K562 (cell line): Measurements from ENCODE around the gene ERN1. TPM values are rescaled to one million over a fixed set of nuclear protein-coding genes. Genes with fewer than 3 reads are reported as not detected.

Source experiments
- CHD1 ChIP-seq: fragments of 200-600 bp; sonication (generic); IDR thresholded peaks from one replicate; pipeline ENCODE4 v1.6.1; 2012; ENCODE audit warnings: mild to moderate bottlenecking, moderate library complexity, low read length, inconsistent platforms
- FOXM1 ChIP-seq, 2 experiments: fragments of 450-650 bp in 1 of 2; sonication (generic) in 1 of 2; formaldehyde crosslinking in 1 of 2; IDR thresholded peaks; 2 replicates each; pipeline versions ENCODE4 v1.6.1 to v1.9.0; 2017 to 2022; ENCODE audit warnings: low read depth in 2 of 2, mild to moderate bottlenecking in 2 of 2, missing genetic modification reagents in 1 of 2, moderate library complexity in 1 of 2
- HDGF ChIP-seq: fragments of 450-650 bp; IDR thresholded peaks from 2 replicates; pipeline ENCODE4 v1.6.1; 2016
- RAD21 ChIP-seq, 2 experiments: fragments of 250-450 bp in 1 of 2; fragments of 450-650 bp in 1 of 2; sonication (Bioruptor Pico) in 1 of 2; formaldehyde crosslinking in 1 of 2; IDR thresholded peaks in 1 of 2; conservative IDR thresholded peaks in 1 of 2; 2 replicates each; pipeline versions ENCODE4 v1.4.0 to v1.8.0; 2020 to 2022; ENCODE audit warnings: mild to moderate bottlenecking in 2 of 2, moderate library complexity in 1 of 2
- TARDBP ChIP-seq: fragments of 450-650 bp; IDR thresholded peaks from 2 replicates; pipeline ENCODE4 v1.6.1; 2016
- ZNF584 ChIP-seq: fragments of 200-800 bp; sonication (Bioruptor generic); IDR thresholded peaks from 2 replicates; pipeline ENCODE4 v1.6.1; 2016; ENCODE audit warnings: low read depth, mild to moderate bottlenecking, missing genetic modification characterization, missing compliant biosample characterization
- polyA plus RNA-seq, 8 experiments: library from polyadenylated mRNA; depleted of rRNA in 4 of 8; stranded (reverse) in 5 of 8; unstranded in 3 of 8; fragments of >200 nt; fragmentation: Nextera tagmentation in 2 of 8; fragmentation: Illumina TruSeq in 1 of 8; extraction: Ambion mirVana in 2 of 8; extraction: Trizol in 1 of 8; gene quantifications; 2 replicates each; pipeline versions ENCODE4 v1.2.1 to v1.2.3, GENCODE V29; 2011 to 2014; ENCODE audit warnings: inconsistent platforms in 1 of 8, missing spikeins in 1 of 8
- total RNA-seq, 7 experiments: library from RNA; depleted of rRNA in 6 of 7; stranded (reverse); fragments of >200 nt in 6 of 7; fragmentation: Illumina TruSeq in 2 of 7; extraction: Trizol in 2 of 7; gene quantifications; 2 replicates each; pipeline versions ENCODE4 v1.2.1 to v1.2.3, GENCODE V29; 2011 to 2021; ENCODE audit warnings: low replicate concordance in 1 of 7
- TF ChIP-seq, protein P1 (sequence below), 3 experiments: IDR thresholded peaks in 2 of 3; conservative IDR thresholded peaks in 1 of 3; 2 replicates each; pipeline ENCODE4 v1.5.1; 2011 to 2012; ENCODE audit warnings: low read length in 3 of 3, mild to moderate bottlenecking in 3 of 3, control low read depth in 2 of 3, improper control_type of control experiment in 1 of 3, inconsistent platforms in 1 of 3, low read depth in 1 of 3, mixed read lengths in 1 of 3, moderate library complexity in 1 of 3; ENCODE audit not compliant: insufficient read depth in 2 of 3
- TF ChIP-seq, protein P2 (sequence below): fragments of 450-650 bp; IDR thresholded peaks from 2 replicates; pipeline ENCODE4 v1.6.1; 2016; ENCODE audit warnings: low read depth, mild to moderate bottlenecking, moderate library complexity
- TF ChIP-seq, protein P3 (sequence below): sonication (generic); formaldehyde crosslinking; IDR thresholded peaks from 2 replicates; pipeline ENCODE4 v1.8.1; 2023; ENCODE audit warnings: mild to moderate bottlenecking, missing genetic modification reagents
- TF ChIP-seq, protein P4 (sequence below), 2 experiments: fragments of 450-650 bp in 1 of 2; sonication (generic) in 1 of 2; formaldehyde crosslinking; conservative IDR thresholded peaks; 2 replicates each; pipeline versions ENCODE4 v1.4.0 to v1.8.1; 2020 to 2022; ENCODE audit warnings: mild to moderate bottlenecking in 1 of 2, missing genetic modification reagents in 1 of 2

Gene ERN1
- total and polyA plus RNA-seq, 9 of the 15 experiments (the other 6 are each of a cell fraction or from before 2014, with no cell fraction given), result 2.1 to 22.5 (median 7.3) TPM

DNA sequence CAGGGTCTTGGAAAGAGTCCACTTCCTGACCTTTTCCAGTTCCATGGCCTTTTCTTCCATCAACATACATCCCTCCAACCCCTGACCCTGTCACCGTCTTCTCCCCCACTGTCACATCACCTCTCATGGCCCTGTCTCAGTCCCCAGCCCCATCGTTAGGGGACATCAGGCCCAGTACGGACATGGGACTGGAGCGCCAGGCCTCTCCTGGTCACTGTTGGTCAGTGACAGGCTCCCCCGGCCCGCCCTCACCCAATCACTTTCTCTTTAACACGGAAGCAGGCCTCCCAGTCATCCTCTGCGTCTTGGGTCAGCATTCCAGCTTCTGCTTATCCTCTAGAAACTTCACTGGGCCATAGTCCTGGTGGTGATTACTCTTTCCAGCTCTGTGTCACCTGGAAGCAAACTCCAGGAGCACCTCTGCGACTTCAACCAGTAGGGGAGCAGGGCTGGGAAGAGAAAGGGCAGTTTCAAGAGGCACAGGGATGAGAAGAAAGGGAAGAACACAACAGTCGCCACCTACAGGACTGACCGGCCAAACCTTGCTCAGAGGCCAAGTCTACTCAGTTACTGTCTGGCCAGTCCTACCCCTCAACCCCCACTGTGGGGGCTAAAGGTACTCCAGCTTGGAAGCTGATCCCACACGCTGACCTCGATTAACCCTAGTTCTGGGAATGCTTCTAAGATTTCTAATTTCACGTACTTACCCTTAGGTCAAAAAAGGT lies 93.6 kb downstream of the ERN1 start (continued):
- TF ChIP-seq, protein P1, sequence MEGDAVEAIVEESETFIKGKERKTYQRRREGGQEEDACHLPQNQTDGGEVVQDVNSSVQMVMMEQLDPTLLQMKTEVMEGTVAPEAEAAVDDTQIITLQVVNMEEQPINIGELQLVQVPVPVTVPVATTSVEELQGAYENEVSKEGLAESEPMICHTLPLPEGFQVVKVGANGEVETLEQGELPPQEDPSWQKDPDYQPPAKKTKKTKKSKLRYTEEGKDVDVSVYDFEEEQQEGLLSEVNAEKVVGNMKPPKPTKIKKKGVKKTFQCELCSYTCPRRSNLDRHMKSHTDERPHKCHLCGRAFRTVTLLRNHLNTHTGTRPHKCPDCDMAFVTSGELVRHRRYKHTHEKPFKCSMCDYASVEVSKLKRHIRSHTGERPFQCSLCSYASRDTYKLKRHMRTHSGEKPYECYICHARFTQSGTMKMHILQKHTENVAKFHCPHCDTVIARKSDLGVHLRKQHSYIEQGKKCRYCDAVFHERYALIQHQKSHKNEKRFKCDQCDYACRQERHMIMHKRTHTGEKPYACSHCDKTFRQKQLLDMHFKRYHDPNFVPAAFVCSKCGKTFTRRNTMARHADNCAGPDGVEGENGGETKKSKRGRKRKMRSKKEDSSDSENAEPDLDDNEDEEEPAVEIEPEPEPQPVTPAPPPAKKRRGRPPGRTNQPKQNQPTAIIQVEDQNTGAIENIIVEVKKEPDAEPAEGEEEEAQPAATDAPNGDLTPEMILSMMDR (IDR thresholded peaks at IDR 0.05 in 2 of 3, conservative IDR thresholded peaks at IDR 0.05 in 1 of 3; ENCODE audit: insufficient read depth in 2 of 3, low read depth in 1 of 3, low read length in 3 of 3), result peak; percentile 37 to 57 (median 53); a peak in 5 of 6 replicates
- TF ChIP-seq ZNF584 (CRISPR knock-in tag), result no peak
- TF ChIP-seq TARDBP, result no peak
- no peak for TF ChIP-seq FOXM1 (IDR thresholded peaks at IDR 0.05; ENCODE audit: low read depth)
- TF ChIP-seq FOXM1 (CRISPR knock-in tag; IDR thresholded peaks at IDR 0.05; ENCODE audit: low read depth), result no peak
- no peak for TF ChIP-seq CHD1
- no peak for TF ChIP-seq HDGF
- peak in 1 of 2 experiments; percentile 30; a peak in 2 of 4 replicates for TF ChIP-seq RAD21 (CRISPR knock-in tag; conservative IDR thresholded peaks at IDR 0.05 in 1 of 2, IDR thresholded peaks at IDR 0.05 in 1 of 2)
- TF ChIP-seq, protein P2, sequence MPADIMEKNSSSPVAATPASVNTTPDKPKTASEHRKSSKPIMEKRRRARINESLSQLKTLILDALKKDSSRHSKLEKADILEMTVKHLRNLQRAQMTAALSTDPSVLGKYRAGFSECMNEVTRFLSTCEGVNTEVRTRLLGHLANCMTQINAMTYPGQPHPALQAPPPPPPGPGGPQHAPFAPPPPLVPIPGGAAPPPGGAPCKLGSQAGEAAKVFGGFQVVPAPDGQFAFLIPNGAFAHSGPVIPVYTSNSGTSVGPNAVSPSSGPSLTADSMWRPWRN, result no peak
- TF ChIP-seq, protein P3, sequence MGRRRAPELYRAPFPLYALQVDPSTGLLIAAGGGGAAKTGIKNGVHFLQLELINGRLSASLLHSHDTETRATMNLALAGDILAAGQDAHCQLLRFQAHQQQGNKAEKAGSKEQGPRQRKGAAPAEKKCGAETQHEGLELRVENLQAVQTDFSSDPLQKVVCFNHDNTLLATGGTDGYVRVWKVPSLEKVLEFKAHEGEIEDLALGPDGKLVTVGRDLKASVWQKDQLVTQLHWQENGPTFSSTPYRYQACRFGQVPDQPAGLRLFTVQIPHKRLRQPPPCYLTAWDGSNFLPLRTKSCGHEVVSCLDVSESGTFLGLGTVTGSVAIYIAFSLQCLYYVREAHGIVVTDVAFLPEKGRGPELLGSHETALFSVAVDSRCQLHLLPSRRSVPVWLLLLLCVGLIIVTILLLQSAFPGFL (CRISPR knock-in tag), result 0 out of 2 replicates have a peak, but pooled peaks have one; percentile 35
- TF ChIP-seq, protein P4, sequence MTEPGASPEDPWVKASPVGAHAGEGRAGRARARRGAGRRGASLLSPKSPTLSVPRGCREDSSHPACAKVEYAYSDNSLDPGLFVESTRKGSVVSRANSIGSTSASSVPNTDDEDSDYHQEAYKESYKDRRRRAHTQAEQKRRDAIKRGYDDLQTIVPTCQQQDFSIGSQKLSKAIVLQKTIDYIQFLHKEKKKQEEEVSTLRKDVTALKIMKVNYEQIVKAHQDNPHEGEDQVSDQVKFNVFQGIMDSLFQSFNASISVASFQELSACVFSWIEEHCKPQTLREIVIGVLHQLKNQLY (CRISPR knock-in tag; conservative IDR thresholded peaks at IDR 0.05), result no peak
